Activated CD8-positive, alpha-beta memory T cell treated with anti-CD3 and anti-CD28 coated beads for 1 hour (primary cell): ENCODE data around the gene ABLIM3.

Source experiments
- DNase-seq, 2 donors: peaks; one replicate each; pipeline ENCODE4 v3.0.0-alpha.2; 2020; ENCODE audit warnings: low read depth in 1 of 2; ENCODE audit errors: extremely low read depth in 1 of 2

Gene ABLIM3

DNA sequence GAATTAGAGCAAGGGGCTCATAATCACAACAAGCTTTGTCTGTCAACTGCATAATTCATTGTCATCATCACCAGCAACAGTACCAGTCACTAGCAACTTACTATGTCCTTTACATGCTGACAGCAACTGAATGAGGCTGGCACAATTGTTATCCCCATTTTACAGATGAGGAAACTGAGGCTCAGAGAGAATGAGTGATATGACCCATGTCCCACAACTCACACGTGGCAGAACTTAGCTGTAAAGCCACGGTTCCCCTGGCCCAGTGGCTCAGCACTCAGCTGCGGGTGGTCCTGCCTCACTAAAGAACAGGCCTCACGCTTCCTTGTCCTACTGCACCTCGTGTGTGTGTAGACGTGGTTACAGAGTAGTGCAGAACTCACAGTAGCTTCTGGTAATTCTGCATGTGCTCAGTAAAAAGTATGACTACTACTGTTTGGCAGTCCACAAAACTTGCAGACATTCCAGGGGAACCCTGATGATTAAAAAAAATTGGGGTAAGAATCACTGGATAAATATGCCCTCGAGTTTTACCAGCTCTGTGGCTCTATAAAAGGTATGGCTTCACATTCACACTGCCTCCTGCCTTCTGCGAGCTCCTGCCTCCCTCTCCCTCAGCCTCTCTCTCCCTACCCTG, 160.6 kb downstream of the ABLIM3 start:
- no peak for DNase-seq

GRCh38 chr5:149302641-149303040, 161.3 kb downstream of the ABLIM3 start:
- no peak for DNase-seq

DNA sequence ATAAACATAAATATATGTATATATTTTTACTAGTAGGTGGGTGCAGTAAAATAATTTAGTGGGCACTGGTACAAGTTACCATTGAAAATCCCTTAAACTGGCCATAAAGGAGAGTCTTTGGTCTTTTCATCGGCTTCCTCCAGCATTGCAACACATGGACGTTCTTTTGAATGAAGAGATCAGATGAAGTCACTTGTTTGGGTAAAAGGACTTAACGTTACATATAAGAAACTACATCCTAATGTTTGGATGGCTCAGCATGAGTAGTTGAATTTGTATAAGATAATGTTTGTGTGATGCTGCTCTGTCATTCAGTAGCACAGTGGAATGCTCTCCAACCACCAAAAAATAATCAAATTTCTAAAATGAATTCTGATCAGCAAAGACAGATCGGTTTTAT, 161.9 kb downstream of the ABLIM3 start:
- no peak for DNase-seq

- DNase-seq = no peak
Observed at GRCh38 chr5:149304195-149305078, 163.1 kb downstream of the ABLIM3 start.

DNA sequence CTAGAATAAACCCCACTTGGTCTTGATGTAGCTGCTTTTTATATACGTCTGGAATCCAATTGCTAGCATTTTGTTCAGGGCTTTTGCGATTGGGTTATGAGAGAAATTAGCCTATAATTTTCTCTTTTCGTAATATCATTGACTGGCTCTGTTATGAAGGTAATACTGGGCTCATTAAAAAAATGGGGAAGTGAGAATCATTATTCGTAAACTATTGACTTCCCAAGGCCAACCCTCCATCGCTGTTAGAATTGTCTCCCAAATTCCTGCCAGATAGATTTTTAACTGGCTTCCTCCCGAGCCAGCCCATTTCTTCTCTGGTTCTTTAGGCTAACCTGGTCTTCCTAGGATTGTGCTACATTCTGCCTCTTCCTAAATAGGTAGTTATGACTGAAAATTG, 168.1 kb downstream of the ABLIM3 start:
- DNase-seq = no peak
